Measurements from ENCODE around the gene GRXCR2. TPM values are rescaled to one million over a fixed set of nuclear protein-coding genes. Genes with fewer than 3 reads are reported as not detected.
"Not testable (repeated sequence)": the region's sequence is repeated elsewhere in the genome, so short reads cannot be mapped to it uniquely, and the experiment has no call there.

GRXCR2 gene
- total and polyA plus RNA-seq, 12 donors: 0.60 to 15.1 (median 1.7) TPM; not detected in 2

DNA sequence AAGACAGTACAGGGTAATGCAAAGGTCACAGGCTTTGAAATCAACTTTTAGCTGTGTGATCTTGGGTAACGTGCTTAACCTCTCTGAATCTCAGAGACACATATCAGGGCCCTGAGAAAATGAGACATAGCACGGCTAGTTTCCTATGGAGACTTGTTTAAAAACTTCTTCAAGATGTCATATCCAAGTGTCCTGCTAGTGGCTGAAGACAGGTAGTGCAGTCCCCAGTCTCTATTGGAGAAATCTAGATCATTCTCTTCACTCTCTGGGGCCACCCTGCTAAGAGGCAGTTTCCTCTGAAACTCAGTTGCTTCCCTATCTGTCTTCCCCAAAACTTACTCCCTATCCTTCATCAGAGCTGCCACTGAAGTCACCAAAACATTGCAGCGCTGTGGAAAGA lies 30.3 kb upstream of the GRXCR2 start:
- WGBS, 2 donors: 83 to 89% methylated on average over 3 of the region's 3 CpGs

DNA sequence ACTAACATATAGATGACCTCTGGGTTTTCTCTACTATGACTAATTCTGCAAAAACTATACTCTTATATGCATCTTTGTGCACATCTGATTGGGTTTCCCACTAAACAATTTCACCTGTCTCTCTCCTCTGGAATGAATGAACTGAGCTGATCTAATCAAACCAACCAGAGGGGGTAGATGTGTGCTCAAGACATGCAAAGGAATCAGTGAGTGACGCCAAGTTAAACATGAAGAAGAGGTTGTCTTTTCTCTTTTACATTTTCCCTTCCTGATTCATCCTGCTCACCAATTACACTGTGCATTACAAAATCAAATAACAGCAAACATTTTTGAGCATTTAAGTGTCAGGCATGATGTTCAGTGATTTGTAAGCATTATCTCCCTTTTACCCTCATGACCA lies 29.6 kb upstream of the GRXCR2 start:
- no peaks in the 10 kb centered on the region for H3K4me1 ChIP-seq
- peaks cover 0 to 16% (median 5%) of the 10 kb centered on the region in 11 donors for H3K9me3 ChIP-seq
- no peaks in the 10 kb centered on the region for H3K36me3 ChIP-seq
- no peaks in the 10 kb centered on the region for H3K27me3 ChIP-seq
- ATAC-seq: no peak
- intact Hi-C loops (cut with DNase I): no loop called here
- TF ChIP-seq, protein P1, sequence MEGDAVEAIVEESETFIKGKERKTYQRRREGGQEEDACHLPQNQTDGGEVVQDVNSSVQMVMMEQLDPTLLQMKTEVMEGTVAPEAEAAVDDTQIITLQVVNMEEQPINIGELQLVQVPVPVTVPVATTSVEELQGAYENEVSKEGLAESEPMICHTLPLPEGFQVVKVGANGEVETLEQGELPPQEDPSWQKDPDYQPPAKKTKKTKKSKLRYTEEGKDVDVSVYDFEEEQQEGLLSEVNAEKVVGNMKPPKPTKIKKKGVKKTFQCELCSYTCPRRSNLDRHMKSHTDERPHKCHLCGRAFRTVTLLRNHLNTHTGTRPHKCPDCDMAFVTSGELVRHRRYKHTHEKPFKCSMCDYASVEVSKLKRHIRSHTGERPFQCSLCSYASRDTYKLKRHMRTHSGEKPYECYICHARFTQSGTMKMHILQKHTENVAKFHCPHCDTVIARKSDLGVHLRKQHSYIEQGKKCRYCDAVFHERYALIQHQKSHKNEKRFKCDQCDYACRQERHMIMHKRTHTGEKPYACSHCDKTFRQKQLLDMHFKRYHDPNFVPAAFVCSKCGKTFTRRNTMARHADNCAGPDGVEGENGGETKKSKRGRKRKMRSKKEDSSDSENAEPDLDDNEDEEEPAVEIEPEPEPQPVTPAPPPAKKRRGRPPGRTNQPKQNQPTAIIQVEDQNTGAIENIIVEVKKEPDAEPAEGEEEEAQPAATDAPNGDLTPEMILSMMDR (IDR thresholded peaks at IDR 0.05): no peak
- DNase-seq: no peak
- 91 to 93% methylated on average over 1 of the region's 1 CpG for WGBS, 2 donors
- H3K4me3 ChIP-seq: no peak overlapping the region
- no peak overlapping the region for H3K27ac ChIP-seq

More for the DNA sequence above, 30.3 kb upstream of the GRXCR2 start:
- H3K9me3 ChIP-seq: peaks cover 0 to 16% (median 5%) of the 10 kb centered on the region in 11 donors
- DNase-seq (no peak), ATAC-seq (no peak)
- H3K27me3 ChIP-seq: no peaks in the 10 kb centered on the region
- no peaks in the 10 kb centered on the region for H3K36me3 ChIP-seq
- H3K4me3 ChIP-seq: no peak overlapping the region
- TF ChIP-seq, protein P1 (IDR thresholded peaks at IDR 0.05): no peak
- H3K27ac ChIP-seq: no peak overlapping the region
- intact Hi-C loops (cut with DNase I): no loop called here
- H3K4me1 ChIP-seq: no peaks in the 10 kb centered on the region

DNA sequence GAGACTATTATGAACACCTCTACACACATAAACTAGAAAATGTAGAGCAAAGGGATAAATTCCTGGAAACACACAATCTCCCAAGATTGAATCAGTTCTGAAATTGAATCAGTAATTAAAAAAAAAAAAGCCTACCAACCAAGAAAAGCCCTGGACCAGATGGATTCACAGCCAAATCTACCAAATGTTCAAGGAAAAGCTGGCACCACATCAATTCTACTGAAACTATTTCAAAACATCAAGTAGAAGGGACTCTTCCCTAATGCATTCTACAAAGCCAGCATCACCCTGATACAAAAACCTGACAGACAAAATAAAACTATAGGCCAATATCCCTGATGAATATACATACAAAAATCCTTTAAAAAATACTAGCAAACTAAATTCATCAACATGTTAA lies 25.4 kb upstream of the GRXCR2 start:
- TF ChIP-seq, protein P1 (IDR thresholded peaks at IDR 0.05): no peak
- H3K27ac ChIP-seq: no peak overlapping the region
- no peaks in the 10 kb centered on the region for H3K27me3 ChIP-seq

DNA sequence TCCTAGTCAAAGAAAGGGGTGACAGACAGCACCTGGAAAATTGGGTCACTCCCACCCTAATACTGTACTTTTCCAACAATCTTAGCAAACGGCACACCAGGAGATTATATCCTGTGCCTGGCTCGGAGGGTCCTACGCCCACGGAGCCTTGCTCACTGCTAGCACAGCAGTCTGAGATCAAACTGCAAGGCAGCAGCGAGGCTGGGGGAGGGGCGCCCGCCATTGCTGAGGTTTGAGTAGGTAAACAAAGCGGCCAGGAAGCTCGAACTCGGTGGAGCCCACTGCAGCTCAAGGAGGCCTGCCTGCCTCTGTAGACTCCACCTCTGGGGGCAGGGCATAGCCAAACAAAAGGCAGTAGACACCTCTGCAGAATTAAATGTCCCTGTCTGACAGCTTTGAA lies 18.6 kb upstream of the GRXCR2 start:
- WGBS, 2 donors: 88 to 92% methylated on average over 10 of the region's 10 CpGs
- intact Hi-C loops (cut with DNase I); H3K36me3 ChIP-seq: not testable (repeated sequence)

More for the DNA sequence above, 25.4 kb upstream of the GRXCR2 start:
- no peaks in the 10 kb centered on the region for H3K36me3 ChIP-seq
- DNase-seq (no peak), ATAC-seq (no peak)
- no peaks in the 10 kb centered on the region for H3K4me1 ChIP-seq
- intact Hi-C loops (cut with DNase I): no loop called here
- peaks cover 0 to 16% (median 5%) of the 10 kb centered on the region in 11 donors for H3K9me3 ChIP-seq
- H3K4me3 ChIP-seq: no peak overlapping the region

DNA sequence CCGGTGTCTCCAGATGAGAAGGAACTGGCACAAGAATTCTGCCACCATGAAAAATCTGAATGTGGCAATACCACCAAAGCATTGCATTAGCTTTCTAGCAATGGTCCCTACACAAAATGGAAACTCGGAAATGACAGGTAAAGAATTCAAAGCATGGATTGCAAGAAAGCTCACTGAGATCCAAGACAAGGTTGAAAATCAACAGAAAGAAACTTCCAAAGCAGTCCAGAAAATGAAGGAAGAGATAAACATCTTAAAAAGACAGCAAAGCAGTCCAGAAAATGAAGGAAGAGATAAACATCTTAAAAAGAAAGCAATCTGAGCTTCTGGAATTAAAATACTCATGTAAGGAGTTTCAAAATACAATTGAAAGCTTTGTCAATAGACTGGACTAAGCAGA lies 16.8 kb upstream of the GRXCR2 start:
- H3K4me1 ChIP-seq: no peaks in the 10 kb centered on the region
- no peak overlapping the region for H3K4me3 ChIP-seq
- peaks cover 0 to 19% (median 2%) of the 10 kb centered on the region in 11 donors for H3K9me3 ChIP-seq
- TF ChIP-seq, protein P1 (IDR thresholded peaks at IDR 0.05): no peak
- H3K27me3 ChIP-seq: no peaks in the 10 kb centered on the region
- ATAC-seq: no peak
- WGBS, 2 donors: 87 to 95% methylated on average over 2 of the region's 2 CpGs
- no peaks in the 10 kb centered on the region for H3K36me3 ChIP-seq
- DNase-seq: no peak
- no peak overlapping the region for H3K27ac ChIP-seq
- intact Hi-C loops (cut with DNase I): no loop called here

More for the DNA sequence above, 18.6 kb upstream of the GRXCR2 start:
- H3K4me1 ChIP-seq, DNase-seq, H3K27ac ChIP-seq, H3K27me3 ChIP-seq, H3K4me3 ChIP-seq, ATAC-seq: not testable (repeated sequence)
- peaks cover 0 to 19% (median 2%) of the 10 kb centered on the region in 11 donors for H3K9me3 ChIP-seq

Measured in heart right ventricle (tissue), 16 donors.